HG02885 (cell line): Measurements from ENCODE around the gene EVI5L.
A peak's percentile ranks its signal among the peaks of the same experiment; 100 is the strongest.
"Not testable (repeated sequence)": the region's sequence is repeated elsewhere in the genome, so short reads cannot be mapped to it uniquely, and the experiment has no call there.

Experiments used
- ATAC-seq: cut with Tn5 transposase; IDR thresholded peaks from one replicate; pipeline ENCODE4 v1.9.1; 2021; ENCODE audit warnings: mild to moderate bottlenecking; ENCODE audit not compliant: unreplicated experiment, poor library complexity

EVI5L gene

DNA sequence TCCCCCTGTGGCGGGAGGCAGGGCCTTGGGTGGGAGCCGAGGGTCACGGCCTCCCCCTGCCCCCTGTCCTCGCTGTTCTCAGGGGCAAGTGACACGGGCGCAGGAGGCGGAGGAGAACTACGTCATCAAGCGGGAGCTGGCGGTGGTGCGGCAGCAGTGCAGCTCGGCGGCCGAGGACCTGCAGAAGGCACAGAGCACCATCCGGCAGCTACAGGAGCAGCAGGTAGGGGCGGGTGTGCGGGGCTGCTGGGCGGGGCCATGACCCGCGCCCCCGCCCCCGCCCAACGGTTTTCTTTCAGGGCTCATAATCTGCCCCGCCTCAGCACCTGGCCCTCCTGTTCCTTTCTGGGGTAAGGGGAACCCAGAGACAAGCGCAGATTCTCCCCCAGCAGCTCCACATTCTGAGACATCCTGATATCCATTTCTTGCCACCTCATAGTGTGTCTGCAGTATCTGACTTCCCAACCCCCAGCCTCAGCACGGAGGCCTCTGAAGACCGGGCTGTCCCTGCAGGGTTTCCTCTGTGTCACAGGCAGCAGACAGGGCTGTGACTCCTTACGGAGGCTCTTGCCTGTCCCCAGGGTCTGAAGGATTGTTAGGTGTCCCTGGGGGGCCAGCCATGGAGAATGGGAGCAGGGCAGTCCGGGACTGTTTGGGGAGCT, 28.2 kb downstream of the EVI5L start:
- no peak for ATAC-seq

DNA sequence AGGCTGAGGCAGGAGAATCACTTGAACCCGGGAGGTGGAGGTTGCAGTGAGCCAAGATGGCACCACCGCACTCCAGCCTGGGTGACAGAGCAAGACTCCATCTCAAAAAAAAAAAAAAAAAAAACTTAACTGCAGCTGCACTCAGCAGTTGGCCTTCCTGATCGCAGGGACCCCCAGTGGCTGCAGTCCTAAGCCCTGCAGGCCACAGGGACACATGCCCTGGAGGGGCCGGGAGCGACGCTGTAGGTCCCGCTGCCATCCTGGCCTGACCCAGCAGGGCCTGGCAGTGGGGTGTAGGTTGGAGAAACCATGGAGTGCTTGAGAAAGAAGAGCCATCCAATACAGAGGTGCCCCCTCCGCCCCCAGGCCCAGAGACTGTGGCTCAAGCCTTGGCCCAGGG, 29.1 kb downstream of the EVI5L start:
- ATAC-seq, result not testable (repeated sequence)

DNA sequence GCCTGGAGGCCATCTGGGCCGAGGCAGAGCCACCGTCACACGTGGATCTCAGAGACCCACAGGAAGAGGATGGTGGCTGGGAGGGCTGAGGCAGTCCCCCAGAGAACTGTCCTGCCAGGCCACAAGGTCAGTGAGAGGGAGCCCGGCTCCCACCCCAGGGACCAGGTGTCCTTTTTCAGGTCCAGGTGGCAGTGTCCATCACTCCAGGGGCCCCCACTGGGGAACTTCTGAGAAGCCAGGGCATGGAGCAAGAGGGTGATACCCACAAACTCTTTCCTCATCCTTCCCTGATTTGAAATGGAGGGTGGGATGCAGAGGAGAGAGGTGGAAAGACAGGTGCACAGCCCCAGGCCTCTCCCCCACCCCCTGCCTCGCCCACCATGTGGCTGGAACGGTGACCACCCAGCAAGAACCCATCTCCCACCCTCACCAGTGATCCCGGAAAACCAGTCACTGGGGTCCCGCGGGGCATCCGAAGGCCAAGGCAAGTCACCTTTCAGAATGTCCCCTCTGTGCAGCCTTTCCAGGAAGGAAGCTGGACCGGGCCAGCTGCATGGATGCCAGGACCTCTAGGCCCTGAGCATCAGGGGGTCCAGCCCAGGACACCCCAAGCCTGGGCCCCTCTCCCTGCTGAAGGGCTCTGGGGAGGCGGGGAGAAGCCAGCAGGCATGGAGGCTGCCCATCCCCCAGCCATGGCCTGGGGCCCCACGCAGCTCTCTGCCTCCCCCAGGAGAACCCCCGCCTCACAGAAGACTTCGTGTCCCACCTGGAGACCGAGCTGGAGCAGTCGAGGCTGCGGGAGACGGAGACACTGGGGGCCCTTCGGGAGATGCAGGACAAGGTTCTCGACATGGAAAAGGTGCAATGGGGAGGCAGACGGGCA, 30.1 kb downstream of the EVI5L start:
- no peak for ATAC-seq

DNA sequence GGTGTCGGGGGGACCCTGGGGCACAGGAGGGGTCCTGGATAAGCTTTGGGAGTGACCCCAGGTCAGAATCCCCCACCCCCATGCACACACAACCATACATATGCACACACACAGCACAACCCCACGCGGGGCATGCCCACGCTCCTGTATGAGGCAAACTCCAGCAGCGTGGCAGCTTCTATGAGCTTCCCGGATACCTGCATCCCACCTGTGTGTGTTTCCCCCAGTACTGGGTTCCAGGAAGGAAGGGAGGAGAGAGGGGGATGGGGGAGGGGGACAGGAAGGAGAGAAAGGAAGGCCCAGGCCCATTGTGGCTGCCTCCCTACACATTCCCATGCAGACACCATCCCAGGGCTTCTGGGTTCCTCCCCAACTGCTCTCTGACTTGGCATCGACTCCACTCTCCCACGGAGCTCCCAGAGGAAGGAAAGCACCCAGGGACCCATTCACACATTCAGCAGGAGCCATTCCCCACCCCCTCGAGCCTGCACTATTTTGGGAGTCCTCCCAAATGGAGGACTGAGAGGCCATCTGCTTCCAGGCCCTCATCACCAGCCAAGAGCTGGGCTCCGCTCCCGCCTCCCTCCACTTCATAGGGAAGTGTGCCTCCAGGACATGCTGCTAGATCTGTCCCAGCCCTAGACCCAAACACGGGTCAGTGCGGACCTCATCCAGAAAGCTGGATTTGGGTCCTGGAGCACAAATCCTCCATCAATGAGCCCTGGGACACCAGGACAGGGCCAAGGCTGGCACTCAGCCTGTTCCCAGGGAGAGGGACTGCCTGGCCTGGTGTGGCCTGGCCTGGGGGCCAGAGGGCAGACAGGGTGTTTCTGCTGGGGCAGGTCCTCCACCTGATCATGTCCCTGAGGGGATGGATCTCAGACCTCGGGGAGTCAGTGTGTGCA, 30.9 kb downstream of the EVI5L start:
- ATAC-seq, result no peak

DNA sequence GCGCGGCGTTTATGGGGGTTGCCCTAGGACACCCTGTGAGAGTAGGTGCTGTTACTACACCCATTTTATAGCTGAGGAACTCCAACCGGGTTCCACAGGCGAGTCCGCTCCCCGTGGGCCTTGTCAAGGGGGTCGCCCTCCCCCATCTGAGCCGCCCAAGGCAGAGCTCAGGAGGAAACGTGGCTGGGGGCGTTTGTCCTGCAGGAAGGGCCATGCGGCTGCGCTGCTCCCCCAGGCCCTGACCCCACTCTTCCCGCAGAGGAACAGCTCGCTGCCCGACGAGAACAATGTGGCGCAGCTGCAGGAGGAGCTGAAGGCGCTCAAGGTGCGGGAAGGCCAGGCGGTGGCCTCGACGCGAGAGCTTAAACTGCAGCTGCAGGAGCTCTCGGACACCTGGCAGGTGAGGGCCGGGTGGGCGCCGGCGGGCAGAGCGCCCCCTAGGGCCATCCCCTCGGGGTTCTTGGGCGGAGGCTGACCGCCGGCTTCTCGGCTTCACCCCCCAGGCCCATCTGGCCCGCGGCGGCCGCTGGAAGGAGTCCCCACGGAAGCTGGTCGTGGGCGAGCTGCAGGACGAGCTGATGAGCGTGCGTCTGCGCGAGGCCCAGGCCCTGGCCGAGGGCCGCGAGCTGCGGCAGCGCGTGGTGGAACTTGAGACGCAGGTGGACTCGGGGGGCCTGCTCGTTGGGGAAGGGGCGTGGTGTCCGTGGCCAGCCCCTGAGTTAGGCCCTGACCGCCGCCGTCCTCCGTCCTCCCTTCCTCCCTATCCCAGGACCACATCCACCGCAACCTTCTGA, 31.8 kb downstream of the EVI5L start:
- ATAC-seq, result no peak

DNA sequence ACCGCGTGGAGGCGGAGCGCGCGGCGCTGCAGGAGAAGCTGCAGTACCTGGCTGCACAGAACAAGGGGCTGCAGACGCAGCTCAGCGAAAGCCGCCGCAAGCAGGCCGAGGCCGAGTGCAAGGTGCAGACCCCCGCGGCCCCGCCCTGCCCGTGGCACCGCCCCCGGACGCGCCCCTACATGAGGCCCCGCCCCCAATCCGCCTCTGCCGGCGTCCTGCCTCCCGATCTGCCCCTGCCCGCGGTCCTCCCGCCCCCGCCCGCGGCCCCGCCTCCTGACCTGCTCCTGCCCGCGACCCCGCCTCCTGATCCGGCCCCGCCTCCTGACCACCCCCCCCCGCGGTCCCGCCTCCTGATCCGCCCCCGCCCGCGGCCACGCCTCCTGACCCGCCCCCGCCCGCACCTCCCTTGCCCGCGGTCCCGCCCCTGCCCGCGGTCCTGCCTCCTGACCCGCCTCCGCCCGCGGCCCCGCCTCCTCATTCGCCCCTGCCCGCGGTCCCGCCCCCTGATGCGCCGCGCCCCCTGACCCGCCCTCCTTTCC, 32.5 kb downstream of the EVI5L start:
- no peak for ATAC-seq

DNA sequence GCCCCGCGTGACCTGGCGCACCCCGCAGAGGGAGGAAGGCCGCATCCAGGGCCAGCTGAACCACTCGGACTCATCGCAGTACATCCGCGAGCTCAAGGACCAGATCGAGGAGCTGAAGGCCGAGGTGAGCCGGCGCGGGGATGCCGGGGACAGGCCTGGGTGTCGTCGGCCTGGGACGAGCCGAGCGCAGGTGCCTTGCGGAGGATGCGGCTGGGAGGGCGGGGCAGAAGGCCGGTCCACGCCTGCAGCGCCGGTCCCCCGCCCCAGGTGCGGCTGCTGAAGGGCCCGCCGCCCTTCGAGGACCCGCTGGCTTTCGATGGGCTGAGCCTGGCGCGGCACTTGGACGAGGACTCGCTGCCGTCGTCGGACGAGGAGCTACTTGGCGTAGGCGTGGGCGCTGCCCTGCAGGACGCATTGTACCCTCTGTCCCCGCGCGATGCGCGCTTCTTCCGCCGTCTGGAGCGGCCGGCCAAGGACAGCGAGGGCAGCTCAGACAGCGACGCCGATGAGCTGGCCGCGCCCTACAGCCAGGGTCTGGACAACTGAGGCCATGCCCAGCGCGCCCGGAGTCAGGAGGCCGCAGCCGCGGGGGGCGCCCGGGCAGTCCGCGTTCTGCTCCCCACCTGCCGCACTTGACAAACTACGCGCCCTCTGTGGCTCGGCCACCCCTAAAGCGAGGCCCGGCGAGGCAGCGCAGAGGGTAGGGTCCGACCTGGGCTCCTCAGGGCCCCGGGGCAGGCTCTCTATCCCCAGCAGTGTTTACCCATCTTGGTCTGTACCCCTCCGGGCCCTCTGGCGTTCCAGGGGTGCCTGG, 33.3 kb downstream of the EVI5L start:
- no peak for ATAC-seq

DNA sequence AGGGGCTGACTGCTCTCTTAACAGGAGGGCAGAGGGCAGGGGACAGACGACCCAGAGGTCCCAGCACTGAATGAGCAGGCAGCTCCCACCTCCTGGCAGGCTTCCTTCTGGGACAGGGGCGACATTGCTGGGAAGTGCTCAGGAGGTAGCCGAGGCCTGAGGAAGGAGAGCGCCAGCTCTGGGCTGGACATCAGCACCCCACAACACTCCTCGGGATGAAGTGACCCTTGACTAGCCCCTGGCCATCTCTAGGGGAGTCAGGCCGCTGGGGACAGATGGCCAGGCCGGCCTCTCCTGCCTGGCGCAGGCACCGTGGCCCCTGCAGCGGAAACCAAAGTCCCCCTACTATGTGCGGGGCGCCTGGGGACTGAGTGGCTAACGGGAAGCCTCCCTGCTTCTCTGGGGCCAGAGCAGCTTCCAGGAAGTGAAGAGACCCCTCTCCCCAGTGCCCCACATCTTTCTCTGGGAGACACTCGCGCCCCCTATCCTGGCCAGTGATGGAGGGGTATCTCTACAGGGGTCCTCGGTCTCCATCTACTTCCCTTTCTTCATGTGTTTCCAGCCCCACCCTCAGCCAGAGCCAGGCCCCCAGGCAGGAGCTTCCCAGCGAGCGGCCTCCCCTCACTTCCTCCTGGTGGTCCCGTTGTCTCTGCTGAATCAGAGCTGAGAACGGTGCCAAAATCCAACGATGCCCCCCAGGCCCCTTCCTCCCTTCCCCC, 34.1 kb downstream of the EVI5L start:
- ATAC-seq, result no peak

DNA sequence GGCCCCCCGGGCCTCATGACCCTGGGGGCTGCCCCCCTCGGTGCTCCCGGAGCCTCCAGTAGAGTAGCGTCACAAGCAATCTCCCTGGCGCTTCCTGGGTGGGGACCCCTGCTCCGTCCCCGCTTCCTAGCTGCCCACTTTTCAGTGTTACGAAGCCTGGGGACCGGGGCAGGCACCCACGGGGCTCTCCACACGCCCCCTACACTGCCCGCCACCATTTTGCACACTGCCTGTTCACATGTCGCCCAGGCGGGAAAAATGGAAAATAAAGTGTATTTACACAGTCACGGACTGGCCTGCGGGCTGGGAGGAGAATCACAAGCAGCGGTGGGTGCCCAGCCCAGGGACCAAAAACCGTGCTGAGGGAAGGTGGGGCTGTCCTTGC, 34.7 kb downstream of the EVI5L start:
- ATAC-seq, result no peak

DNA sequence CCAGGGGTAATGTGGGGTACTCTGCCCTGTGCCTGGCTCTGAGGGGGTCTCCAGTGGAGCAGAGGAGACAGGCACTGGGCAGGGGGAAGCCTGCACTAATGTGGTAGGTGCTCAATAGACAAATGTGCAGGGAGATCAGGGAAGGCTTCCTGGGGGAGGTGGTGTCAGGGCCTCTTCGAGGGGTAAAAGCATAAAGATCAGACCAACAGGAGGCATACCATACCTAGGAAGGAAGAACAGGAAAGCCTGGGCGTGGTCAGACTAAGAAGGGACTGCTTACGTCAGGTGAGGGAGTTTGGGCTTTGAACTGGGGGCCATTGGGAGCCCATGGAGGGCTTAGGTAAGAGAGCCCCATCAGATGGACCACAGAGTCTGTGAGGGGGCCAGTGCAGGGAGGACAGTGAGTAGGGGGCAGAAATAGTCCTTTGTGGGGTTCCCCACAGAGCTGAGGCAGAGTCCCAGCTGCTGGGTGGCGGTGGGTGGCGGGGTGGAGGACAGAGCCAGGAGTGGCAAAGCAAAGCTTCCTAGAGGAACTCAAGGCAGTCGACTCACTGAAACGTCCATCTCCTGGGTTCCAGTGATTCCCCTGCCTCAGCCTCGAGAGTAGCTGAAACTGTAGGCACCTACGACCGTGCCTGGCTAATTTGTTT, 35.4 kb downstream of the EVI5L start:
- ATAC-seq, result no peak

DNA sequence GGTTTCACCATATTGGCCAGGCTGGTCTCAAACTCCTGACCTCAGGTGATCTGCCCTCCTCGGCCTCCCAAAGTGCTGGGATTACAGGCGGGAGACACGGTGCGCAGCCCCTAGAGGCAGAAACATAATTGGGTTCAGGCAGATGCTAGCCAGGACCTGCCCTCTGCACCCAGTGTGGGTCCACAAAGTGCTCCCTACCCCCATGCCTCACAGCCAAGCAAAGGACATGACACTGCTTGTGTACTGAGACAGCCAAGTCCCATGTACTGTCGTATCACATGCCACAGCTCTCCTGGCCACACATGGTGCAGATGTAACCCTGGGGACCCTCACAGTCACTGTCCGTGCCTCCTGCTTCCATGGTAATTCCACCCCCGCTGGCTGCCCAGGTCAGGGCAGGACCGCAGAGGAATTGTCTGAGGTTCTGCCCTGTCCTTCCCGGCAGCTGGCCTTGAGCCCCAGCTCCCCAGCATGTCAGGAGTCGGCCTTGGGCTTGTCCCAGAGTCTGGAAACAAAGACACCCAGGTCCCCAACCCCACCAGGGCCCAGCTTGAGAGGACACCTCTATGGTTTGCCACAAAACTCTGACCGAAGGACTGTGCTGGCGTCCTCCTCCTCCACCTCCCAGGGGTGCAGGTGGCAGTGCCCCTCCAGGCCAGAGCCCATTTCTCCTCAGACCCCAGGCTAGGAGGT, 36.5 kb downstream of the EVI5L start:
- ATAC-seq, result no peak

DNA sequence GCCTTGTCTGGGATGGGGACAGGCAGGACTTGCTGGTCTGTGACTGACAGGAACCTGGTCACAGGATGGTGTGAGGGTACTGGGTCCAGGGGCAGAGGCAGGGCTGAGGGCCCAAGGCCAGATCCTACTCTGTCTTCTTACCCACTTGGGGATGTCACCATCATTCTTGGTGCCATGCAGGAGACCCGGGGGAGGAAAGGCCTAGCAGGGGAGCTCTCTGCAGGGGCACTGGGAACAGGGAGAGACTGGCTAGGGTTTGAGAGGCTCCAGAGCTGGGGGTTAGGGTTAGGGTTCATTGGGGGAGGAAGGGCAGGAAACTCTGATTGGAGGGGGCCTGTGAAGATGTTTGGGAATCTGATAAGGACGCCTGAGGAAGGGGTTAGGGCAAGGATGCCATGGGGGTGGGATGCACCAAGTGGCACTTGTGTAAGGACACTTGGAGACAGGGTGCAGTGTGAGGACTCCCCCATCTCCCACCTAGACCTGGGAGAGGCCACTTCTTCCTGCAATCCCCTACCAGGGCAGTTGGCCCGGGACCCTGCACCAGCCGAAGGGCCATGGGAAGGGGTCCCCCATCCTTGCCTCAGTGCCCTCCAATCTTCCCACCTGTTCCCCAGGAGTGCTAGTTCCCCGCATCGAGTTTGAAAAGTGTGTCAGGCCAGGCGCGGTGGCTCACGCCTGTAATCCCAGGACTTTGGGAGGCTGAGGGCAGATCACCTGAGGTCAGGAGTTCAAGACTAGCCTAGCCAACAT, 37.2 kb downstream of the EVI5L start:
- no peak for ATAC-seq

DNA sequence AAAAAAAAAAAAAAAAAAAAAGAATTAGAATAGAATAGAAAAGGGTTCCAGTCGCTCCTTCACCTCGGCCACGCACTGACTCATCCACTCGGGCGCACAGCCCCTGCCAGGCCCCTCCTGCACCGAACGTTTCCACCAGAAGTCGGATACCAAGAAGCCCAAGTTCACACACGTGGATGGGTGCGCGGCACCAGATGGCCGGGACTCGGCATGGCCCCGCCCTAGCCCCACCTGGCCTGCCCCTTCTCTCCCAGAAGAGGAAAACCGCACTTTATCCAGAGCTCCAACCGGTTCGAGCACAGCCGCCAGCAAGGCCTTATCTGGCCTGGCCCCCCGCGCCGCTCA, 38.3 kb downstream of the EVI5L start:
- no peak for ATAC-seq

DNA sequence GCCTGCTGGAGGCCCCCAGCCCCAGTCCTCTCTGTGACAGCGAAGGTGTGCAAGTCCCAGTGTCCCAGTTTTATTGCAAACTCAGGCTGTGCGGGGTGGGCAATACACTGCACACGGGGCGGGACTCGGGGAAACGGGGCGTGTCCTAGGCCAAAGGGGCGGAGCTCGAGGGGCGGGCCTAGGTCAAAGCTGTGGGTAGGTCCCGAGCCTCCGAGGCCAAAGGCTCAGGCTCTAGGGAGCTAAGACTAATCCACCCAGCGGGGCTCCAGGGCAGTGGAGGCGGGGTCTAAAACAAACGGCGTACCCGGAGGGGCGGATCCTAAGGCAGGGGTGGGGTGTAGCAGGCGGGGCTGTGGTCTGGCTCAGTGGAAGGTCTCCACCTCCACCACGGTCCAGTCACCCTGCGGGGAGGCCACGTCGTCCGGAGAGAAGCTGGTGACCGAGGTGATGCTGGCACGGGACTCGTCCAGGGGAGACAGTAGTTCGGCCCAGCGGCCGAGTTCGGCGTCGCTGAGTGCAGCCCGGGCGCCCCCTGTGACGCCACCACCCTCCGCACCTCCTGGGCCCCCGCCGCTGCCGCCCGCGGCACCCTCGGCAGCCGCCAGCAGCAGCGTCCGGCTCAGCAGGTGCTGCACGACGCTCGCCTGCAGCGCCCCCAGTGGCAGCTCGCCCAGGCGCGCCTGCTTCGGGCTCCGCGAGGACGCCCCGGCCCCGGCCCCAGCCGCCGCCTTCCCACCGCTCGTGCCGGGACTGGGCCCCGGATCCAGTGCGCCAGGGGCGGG, 38.8 kb downstream of the EVI5L start:
- ATAC-seq, result peak; percentile 61

DNA sequence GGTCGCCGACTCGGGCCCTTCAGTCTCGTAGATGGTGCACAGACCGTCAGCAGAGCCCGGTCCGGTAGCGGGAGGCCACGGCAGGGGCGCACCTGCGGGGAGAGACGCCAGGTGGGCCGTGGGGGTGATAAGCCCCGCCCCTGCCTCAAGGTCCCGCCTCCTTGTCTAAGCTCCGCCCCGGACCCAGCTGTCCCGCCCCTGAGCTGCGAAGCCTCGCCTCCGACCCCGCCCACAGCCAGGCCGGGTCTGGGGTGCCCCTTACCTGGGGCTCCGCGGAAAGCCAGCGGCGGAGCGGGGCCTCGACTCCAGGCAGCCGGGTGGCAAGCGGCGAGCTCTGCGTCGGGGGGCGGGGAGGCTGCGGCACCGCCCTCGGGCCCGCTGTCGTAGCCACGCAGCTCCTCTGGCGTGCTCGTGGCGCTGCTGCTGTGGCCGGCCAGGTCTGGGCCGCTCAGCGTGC, 39.5 kb downstream of the EVI5L start:
- ATAC-seq, result peak; percentile 51
